Panc1 (cell line): Measurements from ENCODE around the gene C4orf51. TPM values are rescaled to one million over a fixed set of nuclear protein-coding genes. Genes with fewer than 3 reads are reported as not detected.

Source experiments
- ATAC-seq: fragments of 200-7000 bp; cut with Tn5 transposase; 2 replicates; pipeline ENCODE4 v1.9.1; 2020; ENCODE audit warnings: mild to moderate bottlenecking, moderate library complexity
- Bru-seq: library from RNA; stranded (reverse); fragments of 400-500 nt; gene quantifications from one replicate; lab custom pipeline; 2021; lab: Mats Ljungman, UMichigan
- BruChase-seq, 2 experiments: library from RNA; stranded (reverse); fragments of 400-500 nt; gene quantifications; one replicate each; lab custom pipeline; 2021; lab: Mats Ljungman, UMichigan
- BruUV-seq: library from RNA; stranded (reverse); fragments of 400-500 nt; replicated peaks from 2 replicates; lab custom pipeline; 2021; lab: Mats Ljungman, UMichigan
- CTCF ChIA-PET: fragments of 300-600 bp; sonication (Branson Sonifier 250); formaldehyde crosslinking; loops from one replicate; lab custom pipeline; 2022; ENCODE audit warnings: antibody characterized with exemption; lab: Charles Lee
- POLR2A ChIA-PET: fragments of 300-600 bp; sonication (Branson Sonifier 250); formaldehyde crosslinking; loops from one replicate; lab custom pipeline; 2022; ENCODE audit warnings: antibody characterized with exemption; lab: Charles Lee
- DNase-seq: peaks from one replicate; pipeline ENCODE4 v3.0.0-alpha.2; 2010; ENCODE audit warnings: low read depth, low spot score
- H3K27ac ChIP-seq: 2 replicates; pipeline ENCODE4 v1.5.1; 2011; ENCODE audit warnings: mild to moderate bottlenecking, low read length, inconsistent platforms
- H3K27me3 ChIP-seq: fragments of 200-500 bp; sonication (Bioruptor generic); 2 replicates; pipeline ENCODE4 v1.6.0; 2014; ENCODE audit warnings: low read length, inconsistent platforms; ENCODE audit not compliant: control insufficient read depth, insufficient read depth
- H3K36me3 ChIP-seq: fragments of 200-500 bp; sonication (Bioruptor generic); 2 replicates; pipeline ENCODE4 v1.5.1; 2014; ENCODE audit warnings: inconsistent platforms, mild to moderate bottlenecking, low read length, moderate library complexity; ENCODE audit not compliant: control insufficient read depth, insufficient read depth
- H3K4me1 ChIP-seq: 2 replicates; pipeline ENCODE4 v1.5.1; 2011; ENCODE audit warnings: inconsistent platforms, mild to moderate bottlenecking, low read length, moderate library complexity; ENCODE audit not compliant: control insufficient read depth, insufficient read depth
- H3K4me3 ChIP-seq, 2 experiments: 2 replicates each; pipeline ENCODE4 v1.5.1; 2011 to 2012; ENCODE audit warnings: low read depth in 2 of 2, low read length in 2 of 2, mild to moderate bottlenecking in 2 of 2, inconsistent platforms in 1 of 2, moderate library complexity in 1 of 2
- H3K9me3 ChIP-seq: fragments of 200-500 bp; sonication (Bioruptor generic); 2 replicates; pipeline ENCODE4 v1.5.1; 2014; ENCODE audit warnings: low read depth, mild to moderate bottlenecking, inconsistent platforms, low read length, moderate library complexity; ENCODE audit not compliant: control insufficient read depth, insufficient read depth
- POLR2AphosphoS5 ChIP-seq: IDR thresholded peaks from 2 replicates; pipeline ENCODE4 v1.6.1; 2012; ENCODE audit warnings: mild to moderate bottlenecking, low read depth, low read length, moderate library complexity
- SIN3A ChIP-seq: IDR thresholded peaks from 2 replicates; pipeline ENCODE4 v1.6.1; 2012; ENCODE audit warnings: low read depth, mild to moderate bottlenecking, low read length, moderate library complexity, borderline replicate concordance; ENCODE audit not compliant: insufficient read depth
- TCF7L2 ChIP-seq: IDR thresholded peaks from 2 replicates; pipeline ENCODE4 v1.6.1; 2011; ENCODE audit warnings: mild to moderate bottlenecking, low read depth, low read length, inconsistent platforms
- in situ Hi-C: cut with HindIII; loops from 2 replicates; pipeline ENCODE4 v1.10.0; 2016; ENCODE audit warnings: low sequenced_read_pairs, low pct_unique_long_range_greater_than_20kb
- intact Hi-C: fragments of 100-400 bp; cut with micrococcal nuclease; formaldehyde crosslinking; loops from one replicate; pipeline ENCODE4 v1.10.0; 2022; ENCODE audit not compliant: unreplicated experiment
- long read RNA-seq: library from polyadenylated mRNA; unstranded; transcript quantifications from one replicate; pipeline ENCODE4 v2.0.0, GENCODE V29; 2021; ENCODE audit not compliant: unreplicated experiment
- polyA plus RNA-seq: library from polyadenylated mRNA; unstranded; fragments of >200 nt; gene quantifications from one replicate; pipeline ENCODE4 v1.2.1, GENCODE V29; 2012; ENCODE audit warnings: missing spikeins; ENCODE audit not compliant: insufficient read length
- total RNA-seq: library from RNA; stranded (reverse); gene quantifications from one replicate; pipeline ENCODE4 v1.2.1, GENCODE V29; 2021; ENCODE audit not compliant: unreplicated experiment
- TF ChIP-seq, protein P1 (sequence below), 2 experiments: IDR thresholded peaks; 2 replicates each; pipeline ENCODE4 v1.6.1; 2011 to 2012; ENCODE audit warnings: low read depth in 2 of 2, control low read depth in 1 of 2, low read length in 1 of 2, mild to moderate bottlenecking in 1 of 2, moderate library complexity in 1 of 2; ENCODE audit not compliant: insufficient read depth in 1 of 2
- TF ChIP-seq, protein P2 (sequence below): fragments of 450-650 bp; IDR thresholded peaks from 2 replicates; pipeline ENCODE4 v1.5.1; 2017; ENCODE audit warnings: mild to moderate bottlenecking

The C4orf51 gene
- total RNA-seq (not detected), Bru-seq, nascent RNA (percentile 5 among the genes with signal in this experiment), BruChase-seq, experiment 1, labeled RNA remaining after a 2-hour chase (not detected), BruChase-seq, experiment 2, labeled RNA remaining after a 6-hour chase (not detected)
- polyA plus RNA-seq: not detected
- long read RNA-seq: 0 reads

DNA sequence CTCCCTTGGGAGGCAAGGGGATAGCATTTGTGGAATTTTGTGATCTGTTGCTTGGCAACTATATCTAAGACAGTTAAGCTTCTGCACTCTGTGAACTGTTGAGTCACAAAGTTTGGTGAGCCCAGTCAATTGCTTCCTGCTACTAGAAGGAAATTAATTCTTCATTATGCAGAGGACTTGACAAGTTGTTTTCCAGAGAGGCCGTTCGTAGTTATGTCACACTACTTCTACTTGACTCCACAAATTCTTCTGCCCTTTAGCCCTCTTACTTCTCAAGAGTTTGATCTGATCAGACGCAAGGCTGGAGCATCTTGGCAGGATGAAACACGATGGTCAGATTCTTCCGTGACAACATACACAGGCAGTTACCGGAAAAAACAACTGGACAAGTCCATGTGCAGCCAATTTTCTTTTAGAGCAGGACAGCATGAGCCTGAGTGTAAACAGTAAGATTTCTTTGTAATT lies at the start of gene C4orf51:
Gene C4orf51, plus strand, starts transcription at position 156 of the 465 bp plus-strand sequence. Its CDS starts 58 bp downstream, at position 214.
- no peak within 1 kb of the TSS for H3K27ac ChIP-seq
- intact Hi-C loops: no loop called here
- CTCF ChIA-PET: no interaction called here
- BruUV-seq: no TSS peak
- TF ChIP-seq, protein P1, sequence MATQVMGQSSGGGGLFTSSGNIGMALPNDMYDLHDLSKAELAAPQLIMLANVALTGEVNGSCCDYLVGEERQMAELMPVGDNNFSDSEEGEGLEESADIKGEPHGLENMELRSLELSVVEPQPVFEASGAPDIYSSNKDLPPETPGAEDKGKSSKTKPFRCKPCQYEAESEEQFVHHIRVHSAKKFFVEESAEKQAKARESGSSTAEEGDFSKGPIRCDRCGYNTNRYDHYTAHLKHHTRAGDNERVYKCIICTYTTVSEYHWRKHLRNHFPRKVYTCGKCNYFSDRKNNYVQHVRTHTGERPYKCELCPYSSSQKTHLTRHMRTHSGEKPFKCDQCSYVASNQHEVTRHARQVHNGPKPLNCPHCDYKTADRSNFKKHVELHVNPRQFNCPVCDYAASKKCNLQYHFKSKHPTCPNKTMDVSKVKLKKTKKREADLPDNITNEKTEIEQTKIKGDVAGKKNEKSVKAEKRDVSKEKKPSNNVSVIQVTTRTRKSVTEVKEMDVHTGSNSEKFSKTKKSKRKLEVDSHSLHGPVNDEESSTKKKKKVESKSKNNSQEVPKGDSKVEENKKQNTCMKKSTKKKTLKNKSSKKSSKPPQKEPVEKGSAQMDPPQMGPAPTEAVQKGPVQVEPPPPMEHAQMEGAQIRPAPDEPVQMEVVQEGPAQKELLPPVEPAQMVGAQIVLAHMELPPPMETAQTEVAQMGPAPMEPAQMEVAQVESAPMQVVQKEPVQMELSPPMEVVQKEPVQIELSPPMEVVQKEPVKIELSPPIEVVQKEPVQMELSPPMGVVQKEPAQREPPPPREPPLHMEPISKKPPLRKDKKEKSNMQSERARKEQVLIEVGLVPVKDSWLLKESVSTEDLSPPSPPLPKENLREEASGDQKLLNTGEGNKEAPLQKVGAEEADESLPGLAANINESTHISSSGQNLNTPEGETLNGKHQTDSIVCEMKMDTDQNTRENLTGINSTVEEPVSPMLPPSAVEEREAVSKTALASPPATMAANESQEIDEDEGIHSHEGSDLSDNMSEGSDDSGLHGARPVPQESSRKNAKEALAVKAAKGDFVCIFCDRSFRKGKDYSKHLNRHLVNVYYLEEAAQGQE (IDR thresholded peaks at IDR 0.05; ENCODE audit: insufficient read depth in 1 of 2, low read depth in 2 of 2, low read length in 1 of 2): no peak
- TF ChIP-seq TCF7L2 (no peak), SIN3A (no peak), POLR2AphosphoS5 (no peak)
- TF ChIP-seq, protein P2, sequence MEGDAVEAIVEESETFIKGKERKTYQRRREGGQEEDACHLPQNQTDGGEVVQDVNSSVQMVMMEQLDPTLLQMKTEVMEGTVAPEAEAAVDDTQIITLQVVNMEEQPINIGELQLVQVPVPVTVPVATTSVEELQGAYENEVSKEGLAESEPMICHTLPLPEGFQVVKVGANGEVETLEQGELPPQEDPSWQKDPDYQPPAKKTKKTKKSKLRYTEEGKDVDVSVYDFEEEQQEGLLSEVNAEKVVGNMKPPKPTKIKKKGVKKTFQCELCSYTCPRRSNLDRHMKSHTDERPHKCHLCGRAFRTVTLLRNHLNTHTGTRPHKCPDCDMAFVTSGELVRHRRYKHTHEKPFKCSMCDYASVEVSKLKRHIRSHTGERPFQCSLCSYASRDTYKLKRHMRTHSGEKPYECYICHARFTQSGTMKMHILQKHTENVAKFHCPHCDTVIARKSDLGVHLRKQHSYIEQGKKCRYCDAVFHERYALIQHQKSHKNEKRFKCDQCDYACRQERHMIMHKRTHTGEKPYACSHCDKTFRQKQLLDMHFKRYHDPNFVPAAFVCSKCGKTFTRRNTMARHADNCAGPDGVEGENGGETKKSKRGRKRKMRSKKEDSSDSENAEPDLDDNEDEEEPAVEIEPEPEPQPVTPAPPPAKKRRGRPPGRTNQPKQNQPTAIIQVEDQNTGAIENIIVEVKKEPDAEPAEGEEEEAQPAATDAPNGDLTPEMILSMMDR: no peak
- H3K36me3 ChIP-seq: no peaks in the 10 kb centered on the region
- no peaks in the 10 kb centered on the region for H3K4me1 ChIP-seq
- no peaks in the 10 kb centered on the region for H3K27me3 ChIP-seq
- H3K9me3 ChIP-seq: no peaks in the 10 kb centered on the region
- DNase-seq (no peak), ATAC-seq (no peak)
- in situ Hi-C loops: no loop called here
- POLR2A ChIA-PET: no interaction called here
- H3K4me3 ChIP-seq: no peak within 1 kb of the TSS

DNA sequence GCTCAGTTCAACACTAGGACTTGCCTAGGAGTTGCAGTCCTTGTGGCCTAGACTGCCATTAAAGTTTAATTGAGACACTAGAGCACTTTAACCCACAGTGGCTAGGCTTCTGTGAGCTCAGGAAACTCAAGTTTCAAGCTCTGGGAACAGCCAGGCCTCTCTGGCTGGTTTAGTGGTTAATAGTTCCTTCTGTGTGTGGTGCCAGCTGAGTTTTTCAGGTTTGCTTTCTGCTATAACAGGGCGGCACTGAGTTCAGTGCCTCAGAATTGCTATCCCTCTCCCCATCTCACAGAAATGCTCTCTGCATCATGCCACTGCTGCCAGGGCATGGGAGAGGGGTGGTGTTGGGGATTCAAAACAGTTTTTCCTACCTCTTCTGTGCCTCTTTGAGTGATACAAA lies 44.8 kb upstream of the C4orf51 start:
- ATAC-seq (no peak), DNase-seq (no peak)
- in situ Hi-C loops: no loop called here
- no peak for TF ChIP-seq SIN3A
- TF ChIP-seq, protein P2: no peak
- TF ChIP-seq TCF7L2: no peak
- no peak for TF ChIP-seq POLR2AphosphoS5
- TF ChIP-seq, protein P1 (IDR thresholded peaks at IDR 0.05; ENCODE audit: insufficient read depth in 1 of 2, low read depth in 2 of 2, low read length in 1 of 2): no peak
- Histone ChIP-seq H3K27ac (no peak overlapping the region), H3K27me3 (no peaks in the 10 kb centered on the region), H3K4me1 (no peaks in the 10 kb centered on the region), H3K9me3 (no peaks in the 10 kb centered on the region), H3K36me3 (no peaks in the 10 kb centered on the region), H3K4me3 (no peak overlapping the region)
- POLR2A ChIA-PET: no interaction called here
- CTCF ChIA-PET: no interaction called here
- no TSS peak for BruUV-seq
- intact Hi-C loops: no loop called here
